Spinal cord (tissue), 10 donors: ENCODE data around the gene PRSS21. TPM values are rescaled to one million over a fixed set of nuclear protein-coding genes. Genes with fewer than 3 reads are reported as not detected.

Source experiments
- DNase-seq, 6 donors: peaks; one replicate each; pipeline versions ENCODE4 v3.0.0 to v3.0.0-alpha.2; 2013 to 2015; ENCODE audit warnings: low spot score in 6 of 6, low read depth in 4 of 6
- H3K27ac ChIP-seq: one replicate; pipeline ENCODE4 v1.5.1; 2013; ENCODE audit warnings: low read depth, low read length, control low read depth
- H3K27me3 ChIP-seq: one replicate; pipeline ENCODE4 v1.6.1; 2013; ENCODE audit warnings: low read length; ENCODE audit not compliant: control insufficient read depth, insufficient read depth
- H3K36me3 ChIP-seq: one replicate; pipeline ENCODE4 v1.6.1; 2013; ENCODE audit warnings: low read length; ENCODE audit not compliant: control insufficient read depth, insufficient read depth
- H3K4me1 ChIP-seq: one replicate; pipeline ENCODE4 v1.6.1; 2013; ENCODE audit warnings: low read length; ENCODE audit not compliant: control insufficient read depth, insufficient read depth
- H3K4me3 ChIP-seq: one replicate; pipeline ENCODE4 v1.5.1; 2013; ENCODE audit warnings: low read depth, low read length, control low read depth
- H3K9me3 ChIP-seq: one replicate; pipeline ENCODE4 v1.6.1; 2013; ENCODE audit warnings: low read length; ENCODE audit not compliant: control insufficient read depth, insufficient read depth
- WGBS: methylation state at CpG from one replicate; pipeline ENCODE4 v1.1.5; 2013; ENCODE audit warnings: missing lambda C conversion rate; ENCODE audit not compliant: insufficient coverage; 5-methylcytosine and 5-hydroxymethylcytosine counted together
- polyA plus RNA-seq, 2 donors: library from polyadenylated mRNA; unstranded; fragments of 120-200 nt; gene quantifications; one replicate each; pipeline ENCODE4 v1.2.1, GENCODE V29; 2013; ENCODE audit not compliant: insufficient read length in 2 of 2
- total RNA-seq, 2 donors: library from RNA; depleted of rRNA in 1 of 2; stranded (reverse); fragments of 120-200 nt in 1 of 2; fragments of >200 nt in 1 of 2; gene quantifications; one replicate each; pipeline versions ENCODE4 v1.2.3 to v1.2.4, GENCODE V29; 2013 to 2014
- donor health status: healthy.

The PRSS21 gene
- total and polyA plus RNA-seq, 4 donors: 0.28 TPM; not detected in 3

DNA sequence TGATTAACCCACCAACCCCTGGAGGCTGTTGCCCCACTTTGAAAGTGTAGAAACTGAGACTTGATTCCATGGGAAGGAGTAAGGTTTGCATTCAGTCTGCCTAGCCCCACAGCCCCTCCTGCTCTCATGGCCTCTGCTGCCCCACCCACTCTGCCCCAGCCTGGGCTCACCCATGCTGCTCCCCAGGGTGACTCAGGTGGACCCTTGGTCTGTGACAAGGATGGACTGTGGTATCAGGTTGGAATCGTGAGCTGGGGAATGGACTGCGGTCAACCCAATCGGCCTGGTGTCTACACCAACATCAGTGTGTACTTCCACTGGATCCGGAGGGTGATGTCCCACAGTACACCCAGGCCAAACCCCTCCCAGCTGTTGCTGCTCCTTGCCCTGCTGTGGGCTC, 12.3 kb upstream of the PRSS21 start:
- WGBS: 94% methylated on average over 4 of the region's 4 CpGs
- no peak overlapping the region for H3K4me3 ChIP-seq
- H3K27ac ChIP-seq: no peak overlapping the region
- H3K36me3 ChIP-seq: no peaks in the 10 kb centered on the region
- DNase-seq: no peak
- H3K4me1 ChIP-seq: no peaks in the 10 kb centered on the region
- H3K27me3 ChIP-seq: peaks cover 4% of the 10 kb centered on the region
- peaks cover 6% of the 10 kb centered on the region for H3K9me3 ChIP-seq

DNA sequence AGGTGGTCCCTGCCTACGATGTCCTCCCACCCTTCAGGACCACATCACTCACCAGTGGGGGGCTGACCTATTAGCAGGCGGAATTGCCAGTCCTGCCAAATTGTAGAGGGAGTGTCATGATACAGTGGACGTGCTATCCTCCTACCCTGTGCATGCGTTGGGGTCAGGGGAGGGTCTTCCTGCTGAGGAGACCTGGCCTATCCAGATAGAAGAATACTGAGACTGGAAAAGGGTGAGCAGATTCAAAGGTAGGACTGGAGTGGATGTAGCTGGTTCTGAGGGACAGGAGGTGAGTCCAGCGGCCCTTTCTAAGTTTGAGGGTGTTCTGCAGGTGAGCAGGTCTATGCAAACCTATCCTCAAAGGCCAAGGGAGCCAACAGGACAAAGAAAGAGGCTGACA, 10.8 kb upstream of the PRSS21 start:
- Histone ChIP-seq H3K36me3 (no peaks in the 10 kb centered on the region), H3K9me3 (peaks cover 6% of the 10 kb centered on the region), H3K4me1 (no peaks in the 10 kb centered on the region), H3K27me3 (peaks cover 7% of the 10 kb centered on the region), H3K27ac (no peak overlapping the region), H3K4me3 (no peak overlapping the region)
- 74% methylated on average over 3 of the region's 5 CpGs for WGBS
- DNase-seq: no peak

DNA sequence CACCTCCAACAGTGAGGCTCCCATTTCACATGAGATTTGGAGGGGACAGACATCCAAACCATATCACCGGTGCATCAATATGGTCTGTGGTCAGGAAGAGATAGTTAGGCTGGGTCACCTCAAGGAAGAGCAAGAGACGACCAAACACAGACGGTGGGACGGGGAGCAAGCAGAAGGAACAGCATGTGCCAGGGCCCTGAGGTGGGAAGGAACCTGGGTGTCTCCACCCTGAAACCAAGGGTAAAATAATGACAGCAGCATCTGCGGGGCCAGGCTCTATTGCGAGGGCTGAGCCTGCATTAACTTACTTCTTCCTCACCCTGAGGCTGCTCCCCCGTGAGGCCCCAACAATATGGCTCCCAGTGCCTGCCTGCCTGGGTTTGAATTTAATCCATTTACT, 8.9 kb upstream of the PRSS21 start:
- 94% methylated on average over 5 of the region's 7 CpGs for whole genome bisulfite sequencing
- H3K27me3 ChIP-seq: peaks cover 15% of the 10 kb centered on the region
- H3K4me1 ChIP-seq: no peaks in the 10 kb centered on the region
- H3K9me3 ChIP-seq: peaks cover 6% of the 10 kb centered on the region
- H3K36me3 ChIP-seq: no peaks in the 10 kb centered on the region
- H3K27ac ChIP-seq: no peak overlapping the region
- DNase-seq: no peak
- H3K4me3 ChIP-seq: no peak overlapping the region

DNA sequence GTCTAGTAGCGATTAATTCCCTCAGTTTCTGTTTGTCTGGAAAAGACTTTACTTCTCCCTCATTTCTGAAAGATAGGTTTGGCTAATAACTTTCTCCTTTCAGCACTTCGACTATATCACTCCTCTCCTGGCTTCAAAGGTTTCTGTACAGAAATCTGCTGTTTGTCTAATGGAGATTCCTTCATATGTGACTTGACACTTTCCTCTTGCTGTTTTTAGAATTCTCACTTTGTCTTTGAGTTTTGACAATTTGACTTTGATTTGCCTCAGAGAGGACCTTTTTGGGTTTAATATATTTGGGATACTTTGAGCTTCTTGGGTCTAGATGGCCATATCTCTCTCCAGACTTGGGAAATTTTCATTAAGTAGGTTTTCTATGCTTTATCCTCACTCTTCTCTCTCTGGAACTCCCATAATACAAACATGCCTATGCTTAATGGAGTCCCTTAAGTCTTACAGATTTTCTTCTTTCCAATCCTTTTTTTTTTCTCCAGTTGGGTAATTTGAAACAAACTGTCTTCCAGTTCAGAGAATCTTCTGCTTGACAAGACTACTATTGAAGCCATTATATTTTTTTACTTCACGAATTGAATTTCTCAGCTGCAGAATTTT, 7.8 kb upstream of the PRSS21 start:
- no peak overlapping the region for H3K27ac ChIP-seq
- H3K4me3 ChIP-seq: no peak overlapping the region
- H3K27me3 ChIP-seq: peaks cover 15% of the 10 kb centered on the region
- no CpG with 5 or more reads among the region's 3 CpGs for WGBS
- H3K4me1 ChIP-seq: no peaks in the 10 kb centered on the region
- DNase-seq: no peak
- peaks cover under 1% of the 10 kb centered on the region for H3K9me3 ChIP-seq
- no peaks in the 10 kb centered on the region for H3K36me3 ChIP-seq

DNA sequence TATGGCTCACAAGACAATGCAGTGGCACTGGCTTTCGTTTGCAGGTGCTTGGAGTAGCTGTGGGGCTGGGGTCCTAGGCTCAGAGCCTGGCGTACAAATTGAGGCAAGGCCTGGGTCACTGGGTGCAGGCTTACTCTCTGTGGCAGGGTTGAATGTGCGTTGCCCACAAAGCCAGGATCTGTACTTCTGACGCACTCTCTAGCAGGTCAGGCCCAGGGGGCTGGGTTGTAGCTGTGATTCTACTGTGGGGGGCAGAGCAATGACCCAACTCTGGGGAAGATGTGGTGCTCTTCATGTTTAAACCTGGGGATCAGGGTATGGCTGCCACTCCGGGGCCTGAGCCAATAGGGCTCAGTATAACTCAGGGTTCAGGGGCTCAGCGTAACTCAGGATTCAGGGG, 6.4 kb upstream of the PRSS21 start:
- Histone ChIP-seq H3K27ac (no peak overlapping the region), H3K9me3 (no peaks in the 10 kb centered on the region), H3K27me3 (peaks cover 14% of the 10 kb centered on the region), H3K36me3 (no peaks in the 10 kb centered on the region), H3K4me1 (no peaks in the 10 kb centered on the region), H3K4me3 (no peak overlapping the region)
- whole genome bisulfite sequencing: 75% methylated on average over 6 of the region's 6 CpGs
- no peak for DNase-seq

DNA sequence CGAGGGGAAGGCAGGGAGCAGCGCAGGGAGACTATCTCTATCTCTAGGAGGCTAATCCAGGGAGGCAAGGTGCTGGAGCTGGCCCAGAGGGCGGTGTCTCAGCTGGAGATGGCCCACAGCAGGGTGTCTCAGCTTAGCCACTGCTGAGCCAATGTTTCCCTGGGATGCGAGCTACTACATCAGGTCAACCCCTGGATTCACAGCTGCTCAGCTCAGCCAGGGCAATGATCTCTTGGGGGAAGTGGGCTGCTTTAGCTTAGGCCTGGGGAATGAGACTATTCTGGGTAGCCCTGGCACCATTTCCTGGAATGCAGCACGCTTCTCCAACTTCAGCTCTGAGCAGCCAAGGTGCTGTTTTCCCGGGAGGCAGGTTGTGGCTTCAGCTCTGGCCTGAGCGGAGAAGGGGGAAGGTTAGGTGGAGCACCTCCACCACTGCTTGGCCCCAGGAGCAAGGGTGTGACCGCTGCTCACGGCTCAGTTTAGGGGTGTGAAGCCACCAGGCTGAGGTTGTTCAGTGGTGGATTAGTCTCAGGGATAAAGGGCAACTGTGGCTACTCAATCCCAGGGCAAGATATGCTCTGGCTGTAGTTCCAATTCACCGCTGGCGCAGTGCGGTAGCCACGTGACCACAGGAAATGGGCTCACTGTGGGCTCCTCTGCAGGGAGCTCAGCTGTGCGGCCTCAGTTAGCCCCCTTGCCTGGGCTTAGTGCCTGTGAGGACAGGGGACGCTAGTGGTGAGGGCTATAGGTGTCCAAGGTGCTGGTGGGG, 5.2 kb upstream of the PRSS21 start:
- Histone ChIP-seq H3K27me3 (peaks cover 12% of the 10 kb centered on the region), H3K4me1 (no peaks in the 10 kb centered on the region), H3K9me3 (no peaks in the 10 kb centered on the region), H3K36me3 (no peaks in the 10 kb centered on the region), H3K27ac (no peak overlapping the region), H3K4me3 (no peak overlapping the region)
- DNase-seq: no peak
- 74% methylated on average over 15 of the region's 15 CpGs for WGBS

DNA sequence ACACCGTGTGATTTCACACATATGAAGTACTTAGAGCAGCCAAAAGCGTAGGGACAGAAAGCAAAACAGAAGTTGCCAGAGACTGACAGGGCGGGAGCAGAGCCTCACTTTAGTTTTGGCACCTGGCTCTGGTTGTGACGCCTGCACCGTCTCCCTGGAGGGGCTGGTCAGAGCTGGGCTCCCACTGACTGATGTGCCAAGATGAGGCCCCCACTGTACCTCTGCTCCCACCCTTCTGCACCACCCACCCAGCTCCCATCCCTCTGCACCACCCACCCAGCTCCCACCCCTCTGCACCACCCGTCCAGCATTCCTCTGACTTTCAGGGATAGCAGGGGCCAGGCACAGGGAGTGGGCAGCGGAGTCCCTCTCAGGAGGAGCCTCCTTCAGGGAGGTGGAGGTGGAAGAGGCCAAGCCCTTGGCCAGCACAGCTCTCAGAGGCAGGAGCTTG, 3.2 kb upstream of the PRSS21 start:
- Histone ChIP-seq H3K9me3 (no peaks in the 10 kb centered on the region), H3K4me3 (no peak overlapping the region), H3K36me3 (no peaks in the 10 kb centered on the region), H3K4me1 (no peaks in the 10 kb centered on the region), H3K27me3 (peaks cover 12% of the 10 kb centered on the region), H3K27ac (no peak overlapping the region)
- DNase-seq: no peak
- 75% methylated on average over 7 of the region's 7 CpGs for WGBS

DNA sequence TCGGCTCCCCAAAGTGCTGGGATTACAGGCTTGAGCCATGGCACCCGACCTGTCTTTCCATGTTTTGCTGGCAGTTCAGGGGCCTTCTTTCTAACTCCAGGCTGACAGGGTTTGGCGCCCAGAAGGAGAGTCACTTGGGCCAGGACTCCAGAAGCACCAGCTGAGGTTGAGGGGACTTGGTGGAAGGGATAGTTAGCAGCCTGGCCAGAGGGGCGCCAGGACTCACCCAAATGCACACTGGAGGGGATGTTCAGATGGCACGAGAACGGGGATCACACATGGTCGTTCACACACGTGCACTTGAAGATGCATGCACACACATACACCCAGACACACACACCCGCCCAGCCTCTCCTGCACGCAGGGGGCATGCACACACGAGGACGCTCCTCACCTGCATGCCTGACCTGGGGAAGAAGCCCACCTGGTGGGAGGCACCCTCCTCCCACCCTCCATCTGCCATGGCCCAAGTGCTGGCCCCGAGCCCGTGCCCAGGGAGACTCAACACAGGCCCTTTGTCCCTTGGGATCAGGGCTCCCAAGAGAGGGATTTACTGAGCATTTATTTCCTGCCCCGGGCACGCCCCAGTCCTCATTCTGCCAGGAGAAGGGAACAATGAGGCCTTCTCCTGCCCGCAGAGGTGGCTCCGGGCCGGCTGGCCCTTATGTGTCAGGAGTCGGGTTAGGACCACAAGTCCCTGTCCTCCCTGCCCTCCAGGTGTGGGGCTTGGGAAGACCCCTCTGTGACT, 2.3 kb upstream of the PRSS21 start:
- no peaks in the 10 kb centered on the region for H3K36me3 ChIP-seq
- H3K9me3 ChIP-seq: no peaks in the 10 kb centered on the region
- 81% methylated on average over 16 of the region's 20 CpGs for WGBS
- no peak overlapping the region for H3K27ac ChIP-seq
- H3K27me3 ChIP-seq: peaks cover 12% of the 10 kb centered on the region
- no peak overlapping the region for H3K4me3 ChIP-seq
- H3K4me1 ChIP-seq: no peaks in the 10 kb centered on the region
- DNase-seq: no peak

DNA sequence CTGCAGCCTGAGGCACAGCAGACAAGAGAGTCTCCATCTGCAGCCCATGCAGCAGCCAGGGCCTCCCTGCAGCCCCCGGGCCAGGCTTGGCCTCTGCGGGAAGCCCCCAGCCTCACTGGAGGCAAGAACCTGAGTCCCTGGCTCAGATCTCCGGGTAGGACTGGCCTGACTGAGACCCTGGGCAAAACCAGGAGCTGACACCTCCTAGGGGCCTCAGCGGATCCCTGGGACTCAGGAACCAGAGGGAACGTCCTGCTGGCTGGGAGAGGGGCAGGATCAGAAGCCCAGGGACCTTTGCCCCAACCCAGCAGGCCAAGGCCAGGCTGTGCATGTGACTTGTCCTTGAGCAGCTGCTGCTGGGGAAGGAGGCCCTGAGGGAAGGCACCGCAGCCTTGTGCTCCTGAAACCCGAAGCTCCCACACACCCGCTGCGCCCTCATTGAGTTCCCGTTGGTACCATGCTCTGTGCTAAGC, 1.7 kb upstream of the PRSS21 start:
- 77% methylated on average over 10 of the region's 10 CpGs for WGBS
- H3K9me3 ChIP-seq: no peaks in the 10 kb centered on the region
- no peaks in the 10 kb centered on the region for H3K36me3 ChIP-seq
- H3K4me1 ChIP-seq: no peaks in the 10 kb centered on the region
- no peak for DNase-seq
- H3K27me3 ChIP-seq: peaks cover 11% of the 10 kb centered on the region
- H3K27ac ChIP-seq: no peak overlapping the region
- no peak overlapping the region for H3K4me3 ChIP-seq
